Hepatocyte (in vitro differentiated cells): Measurements from ENCODE around the gene SHROOM4.

Experiments
- EZH2phosphoT487 ChIP-seq: fragments of 200-600 bp; sonication (generic); IDR thresholded peaks from one replicate; pipeline ENCODE4 v1.6.1; 2018; ENCODE audit warnings: antibody characterized with exemption, mild to moderate bottlenecking, low read depth, moderate library complexity; ENCODE audit not compliant: unreplicated experiment, severe bottlenecking
- TF ChIP-seq, protein P1 (sequence below): fragments of 200-600 bp; sonication (generic); IDR thresholded peaks from 2 replicates; pipeline ENCODE4 v1.5.1; 2016; ENCODE audit warnings: antibody characterized with exemption, mild to moderate bottlenecking; ENCODE audit not compliant: poor library complexity

DNA sequence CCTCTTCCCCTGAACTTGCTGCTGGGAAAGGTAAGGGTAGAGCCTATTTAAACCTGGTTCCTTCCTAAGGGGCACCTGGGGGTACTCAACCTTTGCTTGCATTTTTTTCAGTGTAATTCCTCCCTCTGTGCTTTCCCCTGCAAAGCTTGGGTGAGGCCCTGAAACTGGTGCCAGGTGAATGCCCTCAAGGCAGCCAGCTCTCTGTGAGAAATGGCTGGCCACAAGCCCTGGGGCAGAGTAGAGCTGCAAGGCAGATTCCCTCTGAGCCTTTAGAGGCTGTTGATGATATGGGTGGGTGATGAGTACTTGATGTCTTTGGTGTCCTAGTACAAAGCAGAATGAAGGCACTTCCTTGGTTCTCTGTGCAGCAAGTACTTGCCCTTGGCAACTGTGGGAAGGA lies 217.9 kb downstream of the SHROOM4 start:
- TF ChIP-seq, protein P1, sequence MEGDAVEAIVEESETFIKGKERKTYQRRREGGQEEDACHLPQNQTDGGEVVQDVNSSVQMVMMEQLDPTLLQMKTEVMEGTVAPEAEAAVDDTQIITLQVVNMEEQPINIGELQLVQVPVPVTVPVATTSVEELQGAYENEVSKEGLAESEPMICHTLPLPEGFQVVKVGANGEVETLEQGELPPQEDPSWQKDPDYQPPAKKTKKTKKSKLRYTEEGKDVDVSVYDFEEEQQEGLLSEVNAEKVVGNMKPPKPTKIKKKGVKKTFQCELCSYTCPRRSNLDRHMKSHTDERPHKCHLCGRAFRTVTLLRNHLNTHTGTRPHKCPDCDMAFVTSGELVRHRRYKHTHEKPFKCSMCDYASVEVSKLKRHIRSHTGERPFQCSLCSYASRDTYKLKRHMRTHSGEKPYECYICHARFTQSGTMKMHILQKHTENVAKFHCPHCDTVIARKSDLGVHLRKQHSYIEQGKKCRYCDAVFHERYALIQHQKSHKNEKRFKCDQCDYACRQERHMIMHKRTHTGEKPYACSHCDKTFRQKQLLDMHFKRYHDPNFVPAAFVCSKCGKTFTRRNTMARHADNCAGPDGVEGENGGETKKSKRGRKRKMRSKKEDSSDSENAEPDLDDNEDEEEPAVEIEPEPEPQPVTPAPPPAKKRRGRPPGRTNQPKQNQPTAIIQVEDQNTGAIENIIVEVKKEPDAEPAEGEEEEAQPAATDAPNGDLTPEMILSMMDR = no peak
- TF ChIP-seq EZH2phosphoT487 = no peak
